SK-N-SH (cell line): Measurements from ENCODE around the gene KICS2. TPM values are rescaled to one million over a fixed set of nuclear protein-coding genes. Genes with fewer than 3 reads are reported as not detected.

Experiments
- CTCF ChIA-PET: fragments of 300-600, 350-600 bp; formaldehyde crosslinking; extraction: SDS; loops from one replicate; lab custom pipeline; 2021; lab: Yijun Ruan, JAX
- POLR2A ChIA-PET: fragments of 350-600 bp; sonication (Branson Sonifier 250); formaldehyde crosslinking; extraction: SDS; loops from one replicate; lab custom pipeline; 2020; ENCODE audit warnings: antibody characterized with exemption, inconsistent platforms; lab: Yijun Ruan, JAX
- DNase-seq: peaks from one replicate; pipeline ENCODE4 v3.0.0; 2012
- H2AFZ ChIP-seq: fragments of 200-600 bp; sonication (generic); 2 replicates; pipeline ENCODE4 v1.8.1; 2016; ENCODE audit warnings: antibody characterized with exemption, mild to moderate bottlenecking, low read depth
- H3F3A ChIP-seq: fragments of 200-600 bp; sonication (generic); replicated peaks from 2 replicates; pipeline ENCODE3; 2016; ENCODE audit warnings: antibody characterized with exemption, mild to moderate bottlenecking; ENCODE audit not compliant: insufficient read depth
- H3K27ac ChIP-seq, 2 experiments: fragments of 200-500 bp in 1 of 2; fragments of 200-600 bp in 1 of 2; sonication (Bioruptor generic) in 1 of 2; sonication (generic), shearing (Covaris generic) in 1 of 2; 2 replicates each; pipeline versions ENCODE4 v1.5.1 to v1.6.1; 2014 to 2016; ENCODE audit warnings: low read depth in 2 of 2, inconsistent platforms in 1 of 2, low read length in 1 of 2, mild to moderate bottlenecking in 1 of 2, mixed read lengths in 1 of 2
- H3K27me3 ChIP-seq: fragments of 200-600 bp; sonication (generic), shearing (Covaris generic); 2 replicates; pipeline ENCODE4 v1.6.1; 2016; ENCODE audit warnings: mixed run types; ENCODE audit not compliant: insufficient read depth
- H3K36me3 ChIP-seq, 2 experiments: fragments of 200-500 bp in 1 of 2; fragments of 200-600 bp in 1 of 2; sonication (Bioruptor generic) in 1 of 2; sonication (generic) in 1 of 2; replicated peaks in 1 of 2; 2 replicates each; pipeline versions ENCODE3 to v1.5.1; 2014 to 2016; ENCODE audit warnings: low read length in 1 of 2, mild to moderate bottlenecking in 1 of 2; ENCODE audit not compliant: insufficient read depth in 2 of 2, control insufficient read depth in 1 of 2
- H3K4me1 ChIP-seq, 2 experiments: fragments of 200-500 bp in 1 of 2; fragments of 200-600 bp in 1 of 2; sonication (Bioruptor generic) in 1 of 2; sonication (generic), shearing (Covaris generic) in 1 of 2; 2 replicates each; pipeline versions ENCODE4 v1.5.1 to v1.6.1; 2014 to 2016; ENCODE audit warnings: low read depth in 1 of 2, low read length in 1 of 2, mixed run types in 1 of 2; ENCODE audit not compliant: insufficient read depth in 2 of 2, control insufficient read depth in 1 of 2
- H3K4me2 ChIP-seq: fragments of 200-600 bp; sonication (generic), shearing (Covaris generic); 2 replicates; pipeline ENCODE4 v1.6.1; 2017; ENCODE audit warnings: mixed run types
- H3K4me3 ChIP-seq, 2 experiments: fragments of 200-500 bp in 1 of 2; fragments of 200-600 bp in 1 of 2; sonication (Bioruptor generic) in 1 of 2; sonication (generic), shearing (Covaris generic) in 1 of 2; 2 replicates each; pipeline versions ENCODE4 v1.5.1 to v1.8.1; 2014 to 2016; ENCODE audit warnings: low read depth in 2 of 2, inconsistent platforms in 1 of 2, low read length in 1 of 2, mild to moderate bottlenecking in 1 of 2, mixed read lengths in 1 of 2, moderate library complexity in 1 of 2
- H3K79me2 ChIP-seq: fragments of 200-600 bp; sonication (generic); 2 replicates; pipeline ENCODE4 v1.8.1; 2017; ENCODE audit warnings: mild to moderate bottlenecking; ENCODE audit not compliant: insufficient read depth
- H3K9ac ChIP-seq: fragments of 200-600 bp; sonication (generic); 2 replicates; pipeline ENCODE4 v1.6.1; 2017; ENCODE audit warnings: mixed run types
- H3K9me2 ChIP-seq: fragments of 200-600 bp; sonication (generic); 2 replicates; pipeline ENCODE4 v1.6.1; 2017; ENCODE audit warnings: mixed run types
- H3K9me3 ChIP-seq: fragments of 200-600 bp; sonication (generic); 2 replicates; pipeline ENCODE4 v1.6.1; 2017; ENCODE audit warnings: mixed run types, mild to moderate bottlenecking, moderate library complexity
- H4K20me1 ChIP-seq: fragments of 200-600 bp; sonication (generic); 2 replicates; pipeline ENCODE4 v1.6.1; 2017; ENCODE audit warnings: mild to moderate bottlenecking, mixed run types; ENCODE audit not compliant: insufficient read depth
- ELF1 ChIP-seq: IDR thresholded peaks from 2 replicates; pipeline ENCODE4 v1.4.0; 2012
- EP300 ChIP-seq, 2 experiments: IDR thresholded peaks; 2 replicates each; pipeline versions ENCODE4 v1.4.0 to v1.6.1; 2012; ENCODE audit warnings: borderline replicate concordance in 1 of 2, low read depth in 1 of 2, low read length in 1 of 2
- FOSL2 ChIP-seq: IDR thresholded peaks from 2 replicates; pipeline ENCODE4 v1.4.0; 2012; ENCODE audit warnings: low read depth, mild to moderate bottlenecking, moderate library complexity, borderline replicate concordance
- GABPA ChIP-seq: IDR thresholded peaks from 2 replicates; pipeline ENCODE4 v1.4.0; 2012; ENCODE audit warnings: low read depth, mild to moderate bottlenecking
- MEF2A ChIP-seq: IDR thresholded peaks from 2 replicates; pipeline ENCODE4 v1.4.0; 2012; ENCODE audit warnings: low read depth, borderline replicate concordance
- MXI1 ChIP-seq: IDR thresholded peaks from 2 replicates; pipeline ENCODE4 v1.6.1; 2012; ENCODE audit warnings: mild to moderate bottlenecking, low read depth, low read length, improper control_type of control experiment
- NFIC ChIP-seq: IDR thresholded peaks from 2 replicates; pipeline ENCODE4 v1.4.0; 2012; ENCODE audit warnings: borderline replicate concordance
- NRF1 ChIP-seq: IDR thresholded peaks from 2 replicates; pipeline ENCODE4 v1.6.1; 2012; ENCODE audit warnings: low read depth, mild to moderate bottlenecking, low read length
- POLR2AphosphoS5 ChIP-seq: IDR thresholded peaks from 2 replicates; pipeline ENCODE4 v1.6.1; 2012; ENCODE audit warnings: low read depth, low read length
- RXRA ChIP-seq: IDR thresholded peaks from 2 replicates; pipeline ENCODE4 v1.4.0; 2012; ENCODE audit warnings: low read depth, mild to moderate bottlenecking, borderline replicate concordance
- SIN3A ChIP-seq: IDR thresholded peaks from 2 replicates; pipeline ENCODE4 v1.6.1; 2012; ENCODE audit warnings: low read depth, mild to moderate bottlenecking, low read length, moderate library complexity, borderline replicate concordance
- TAF1 ChIP-seq: IDR thresholded peaks from 2 replicates; pipeline ENCODE4 v1.6.1; 2012; ENCODE audit warnings: low read depth, mild to moderate bottlenecking, low read length, moderate library complexity, borderline replicate concordance
- TEAD4 ChIP-seq: IDR thresholded peaks from 2 replicates; pipeline ENCODE4 v1.4.0; 2012; ENCODE audit warnings: mild to moderate bottlenecking, borderline replicate concordance; ENCODE audit not compliant: insufficient read depth
- YY1 ChIP-seq: IDR thresholded peaks from 2 replicates; pipeline ENCODE4 v1.4.0; 2012; ENCODE audit warnings: low read depth, mild to moderate bottlenecking
- WGBS: methylation state at CpG from one replicate; pipeline ENCODE4 v1.1.6; 2017; ENCODE audit warnings: low lambda C conversion rate; 5-methylcytosine and 5-hydroxymethylcytosine counted together
- polyA plus RNA-seq, 3 experiments: library from polyadenylated mRNA; depleted of rRNA; stranded (reverse); fragments of >200 nt; gene quantifications; 2 replicates each; pipeline ENCODE4 v1.2.3, GENCODE V29; 2012
- TF ChIP-seq, protein P1 (sequence below): IDR thresholded peaks from 2 replicates; pipeline ENCODE4; 2012
- TF ChIP-seq, protein P2 (sequence below): fragments of 200-600 bp; sonication (generic); IDR thresholded peaks from 2 replicates; pipeline ENCODE4 v1.6.1; 2017; ENCODE audit warnings: antibody characterized with exemption, mild to moderate bottlenecking, moderate library complexity
- TF ChIP-seq, protein P3 (sequence below): IDR thresholded peaks from 2 replicates; pipeline ENCODE4 v1.4.0; 2012; ENCODE audit warnings: low read depth
- TF ChIP-seq, protein P4 (sequence below): IDR thresholded peaks from 2 replicates; pipeline ENCODE4 v1.4.0; 2012; ENCODE audit warnings: low read depth, borderline replicate concordance

The KICS2 gene
- 3.7 and 4.1 TPM in 2 replicates for polyA plus RNA-seq (2012; rRNA removed)
- polyA plus RNA-seq (2012; cell fraction: cytosol; rRNA removed): 3.8 TPM in 2 replicates
- polyA plus RNA-seq (2012; cell fraction: nucleus; rRNA removed): 8.5 and 9.4 TPM in 2 replicates

DNA sequence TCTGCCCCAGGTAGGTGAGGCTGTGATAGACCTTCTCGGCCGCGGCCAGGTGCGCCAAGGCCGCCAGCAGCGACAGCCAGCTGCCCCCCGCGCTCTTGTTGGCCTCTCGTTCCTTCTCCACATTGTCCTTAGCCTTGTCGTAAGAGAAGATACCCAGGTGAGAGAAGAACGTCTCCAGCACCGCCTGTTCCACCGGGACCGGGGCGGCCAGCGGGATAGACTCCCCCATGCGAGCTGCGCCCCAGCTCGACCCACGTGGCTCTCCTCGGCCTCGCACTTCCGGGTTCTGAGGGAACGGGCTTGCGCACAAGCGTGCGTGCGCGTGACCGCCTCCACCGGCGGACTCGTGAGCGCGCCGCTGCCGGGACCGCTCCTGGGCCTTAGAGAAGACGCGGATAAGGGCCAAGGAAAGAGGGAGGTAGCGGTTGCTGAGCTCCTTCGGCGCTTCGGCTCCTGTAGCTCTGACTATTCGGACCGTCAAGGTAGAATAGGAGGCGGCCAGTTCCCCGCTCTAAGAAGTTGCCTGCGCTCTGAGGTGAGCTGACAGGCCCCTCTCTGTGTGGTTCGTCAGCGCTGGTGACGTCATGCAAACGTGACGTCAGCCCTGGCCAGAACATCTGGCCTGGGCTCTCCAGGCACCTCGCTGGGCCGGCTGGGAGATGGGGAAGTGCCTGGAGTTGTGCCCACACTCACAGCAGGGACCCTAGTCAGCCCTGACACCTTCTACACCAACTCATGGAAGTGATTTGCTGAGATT, at the start of gene KICS2:
KICS2 (minus strand) TSS at position 288 of the 757 bp plus-strand sequence; CDS start at position 229, 59 bp downstream.
- H3F3A ChIP-seq: no peaks in the 10 kb centered on the region
- H3K27ac ChIP-seq: peak within 1 kb of the TSS; percentile 82 to 85
- peak within 1 kb of the TSS; percentile 98 for H2AFZ ChIP-seq
- POLR2A ChIA-PET: interaction anchor here (1.3 kb wide), 1 partner anchor 378 kb away, joined by 12 read pairs; the partner anchor contains the start of gene SRGAP1
- no peaks in the 10 kb centered on the region for H3K36me3 ChIP-seq
- no peaks in the 10 kb centered on the region for H3K9me3 ChIP-seq
- no peaks in the 10 kb centered on the region for H4K20me1 ChIP-seq
- WGBS: 1% methylated on average over 15 of the region's 56 CpGs
- H3K79me2 ChIP-seq: peaks cover 9% of the 10 kb centered on the region
- no peaks in the 10 kb centered on the region for H3K9me2 ChIP-seq
- H3K4me3 ChIP-seq: peak within 1 kb of the TSS; percentile 76 to 98
- DNase-seq: peak; percentile 93
- peaks cover 8 to 12% of the 10 kb centered on the region in 2 experiments; a peak in 3 of 4 replicates for H3K4me1 ChIP-seq
- TF ChIP-seq MEF2A (no peak), FOSL2 (no peak), RXRA (no peak), TEAD4 (no peak), MXI1 (peak; percentile 100), GABPA (no peak), POLR2AphosphoS5 (peak; percentile 63; the same call in 1 of the 2 replicates), NRF1 (peak; percentile 67), EP300 (IDR thresholded peaks at IDR 0.05; ENCODE audit: borderline replicate concordance in 1 of 2, low read depth in 1 of 2, low read length in 1 of 2) (no peak), ELF1 (peak; percentile 99), TAF1 (peak; percentile 65; the same call in 1 of the 2 replicates), SIN3A (peak; percentile 96), NFIC (peak; percentile 3; the same call in 1 of the 2 replicates), YY1 (0 out of 2 replicates have a peak, but pooled peaks have one; percentile 46)
- TF ChIP-seq, protein P1, sequence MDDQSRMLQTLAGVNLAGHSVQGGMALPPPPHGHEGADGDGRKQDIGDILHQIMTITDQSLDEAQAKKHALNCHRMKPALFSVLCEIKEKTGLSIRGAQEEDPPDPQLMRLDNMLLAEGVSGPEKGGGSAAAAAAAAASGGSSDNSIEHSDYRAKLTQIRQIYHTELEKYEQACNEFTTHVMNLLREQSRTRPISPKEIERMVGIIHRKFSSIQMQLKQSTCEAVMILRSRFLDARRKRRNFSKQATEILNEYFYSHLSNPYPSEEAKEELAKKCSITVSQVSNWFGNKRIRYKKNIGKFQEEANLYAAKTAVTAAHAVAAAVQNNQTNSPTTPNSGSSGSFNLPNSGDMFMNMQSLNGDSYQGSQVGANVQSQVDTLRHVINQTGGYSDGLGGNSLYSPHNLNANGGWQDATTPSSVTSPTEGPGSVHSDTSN: no peak; the same call in 1 of the 2 replicates
- TF ChIP-seq, protein P2, sequence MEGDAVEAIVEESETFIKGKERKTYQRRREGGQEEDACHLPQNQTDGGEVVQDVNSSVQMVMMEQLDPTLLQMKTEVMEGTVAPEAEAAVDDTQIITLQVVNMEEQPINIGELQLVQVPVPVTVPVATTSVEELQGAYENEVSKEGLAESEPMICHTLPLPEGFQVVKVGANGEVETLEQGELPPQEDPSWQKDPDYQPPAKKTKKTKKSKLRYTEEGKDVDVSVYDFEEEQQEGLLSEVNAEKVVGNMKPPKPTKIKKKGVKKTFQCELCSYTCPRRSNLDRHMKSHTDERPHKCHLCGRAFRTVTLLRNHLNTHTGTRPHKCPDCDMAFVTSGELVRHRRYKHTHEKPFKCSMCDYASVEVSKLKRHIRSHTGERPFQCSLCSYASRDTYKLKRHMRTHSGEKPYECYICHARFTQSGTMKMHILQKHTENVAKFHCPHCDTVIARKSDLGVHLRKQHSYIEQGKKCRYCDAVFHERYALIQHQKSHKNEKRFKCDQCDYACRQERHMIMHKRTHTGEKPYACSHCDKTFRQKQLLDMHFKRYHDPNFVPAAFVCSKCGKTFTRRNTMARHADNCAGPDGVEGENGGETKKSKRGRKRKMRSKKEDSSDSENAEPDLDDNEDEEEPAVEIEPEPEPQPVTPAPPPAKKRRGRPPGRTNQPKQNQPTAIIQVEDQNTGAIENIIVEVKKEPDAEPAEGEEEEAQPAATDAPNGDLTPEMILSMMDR: no peak
- TF ChIP-seq, protein P3, sequence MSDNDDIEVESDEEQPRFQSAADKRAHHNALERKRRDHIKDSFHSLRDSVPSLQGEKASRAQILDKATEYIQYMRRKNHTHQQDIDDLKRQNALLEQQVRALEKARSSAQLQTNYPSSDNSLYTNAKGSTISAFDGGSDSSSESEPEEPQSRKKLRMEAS: peak; percentile 100
- TF ChIP-seq, protein P4, sequence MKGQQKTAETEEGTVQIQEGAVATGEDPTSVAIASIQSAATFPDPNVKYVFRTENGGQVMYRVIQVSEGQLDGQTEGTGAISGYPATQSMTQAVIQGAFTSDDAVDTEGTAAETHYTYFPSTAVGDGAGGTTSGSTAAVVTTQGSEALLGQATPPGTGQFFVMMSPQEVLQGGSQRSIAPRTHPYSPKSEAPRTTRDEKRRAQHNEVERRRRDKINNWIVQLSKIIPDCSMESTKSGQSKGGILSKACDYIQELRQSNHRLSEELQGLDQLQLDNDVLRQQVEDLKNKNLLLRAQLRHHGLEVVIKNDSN: peak; percentile 86
- TF ChIP-seq, all 33 proteins: peak for 10
- no peaks in the 10 kb centered on the region for H3K27me3 ChIP-seq
- H3K4me2 ChIP-seq: peak within 1 kb of the TSS; percentile 68
- peak within 1 kb of the TSS; percentile 80 for H3K9ac ChIP-seq
- CTCF ChIA-PET: interaction anchor here (0.8 to 2.6 kb wide), 4 partner anchors 34 to 378 kb away, joined by 3 to 15 read pairs (median 4); partner anchors contain the start of gene SRGAP1
